Epithelial cell of esophagus (primary cell): ENCODE measurements around the gene POP4.

Source experiments
- DNase-seq: peaks from one replicate; pipeline ENCODE4 v3.0.0; 2010; ENCODE audit warnings: low read depth
- H3K4me3 ChIP-seq: 2 replicates; pipeline ENCODE4 v1.5.1; 2011; ENCODE audit warnings: mild to moderate bottlenecking, low read length, control low read depth
- TF ChIP-seq, protein P1 (sequence below): IDR thresholded peaks from 2 replicates; pipeline ENCODE4 v1.5.1; 2011; ENCODE audit warnings: low read depth, mild to moderate bottlenecking, low read length, control low read depth, inconsistent platforms; ENCODE audit not compliant: insufficient read depth; ENCODE audit errors: missing control alignments

Gene POP4

DNA sequence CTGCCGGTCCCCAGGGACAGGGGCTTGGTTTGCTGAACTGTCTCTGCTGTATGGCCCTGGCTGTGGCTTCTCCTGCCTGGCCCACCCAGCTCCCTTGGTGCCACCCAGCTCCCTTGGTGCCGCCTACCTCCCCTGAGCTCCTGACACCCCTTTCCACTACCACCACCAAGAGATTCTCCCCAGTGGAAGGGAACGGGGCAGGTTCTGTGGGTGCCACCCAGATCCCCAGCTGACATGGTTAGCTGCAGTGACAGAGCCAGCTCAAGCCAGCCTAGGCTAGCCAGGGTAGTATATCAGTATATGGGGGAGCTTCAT, 28.5 kb upstream of the POP4 start:
- no peak for DNase-seq
- H3K4me3 ChIP-seq, result no peak overlapping the region
- TF ChIP-seq, protein P1, sequence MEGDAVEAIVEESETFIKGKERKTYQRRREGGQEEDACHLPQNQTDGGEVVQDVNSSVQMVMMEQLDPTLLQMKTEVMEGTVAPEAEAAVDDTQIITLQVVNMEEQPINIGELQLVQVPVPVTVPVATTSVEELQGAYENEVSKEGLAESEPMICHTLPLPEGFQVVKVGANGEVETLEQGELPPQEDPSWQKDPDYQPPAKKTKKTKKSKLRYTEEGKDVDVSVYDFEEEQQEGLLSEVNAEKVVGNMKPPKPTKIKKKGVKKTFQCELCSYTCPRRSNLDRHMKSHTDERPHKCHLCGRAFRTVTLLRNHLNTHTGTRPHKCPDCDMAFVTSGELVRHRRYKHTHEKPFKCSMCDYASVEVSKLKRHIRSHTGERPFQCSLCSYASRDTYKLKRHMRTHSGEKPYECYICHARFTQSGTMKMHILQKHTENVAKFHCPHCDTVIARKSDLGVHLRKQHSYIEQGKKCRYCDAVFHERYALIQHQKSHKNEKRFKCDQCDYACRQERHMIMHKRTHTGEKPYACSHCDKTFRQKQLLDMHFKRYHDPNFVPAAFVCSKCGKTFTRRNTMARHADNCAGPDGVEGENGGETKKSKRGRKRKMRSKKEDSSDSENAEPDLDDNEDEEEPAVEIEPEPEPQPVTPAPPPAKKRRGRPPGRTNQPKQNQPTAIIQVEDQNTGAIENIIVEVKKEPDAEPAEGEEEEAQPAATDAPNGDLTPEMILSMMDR, result no peak

DNA sequence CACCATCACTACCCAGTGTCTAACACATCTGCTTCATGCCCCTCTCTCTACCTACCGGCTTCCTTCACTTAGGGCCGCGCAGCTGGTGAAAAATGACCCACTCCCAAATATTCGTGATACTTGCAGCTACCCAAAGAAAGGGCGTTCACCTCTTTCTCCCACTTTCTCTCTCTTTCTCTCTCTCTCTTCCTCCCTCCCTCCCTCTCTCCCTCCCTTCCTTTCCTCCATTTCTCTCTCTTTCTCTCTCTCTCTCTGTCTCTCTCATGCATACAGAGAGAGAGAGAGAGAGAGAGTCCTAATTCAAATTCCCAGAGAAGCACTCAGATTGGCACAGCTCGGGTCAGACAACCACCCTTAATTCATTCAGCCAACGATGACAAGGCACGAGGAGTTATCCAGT, 27.7 kb upstream of the POP4 start:
- H3K4me3 ChIP-seq, result no peak overlapping the region
- TF ChIP-seq, protein P1, result no peak

DNA sequence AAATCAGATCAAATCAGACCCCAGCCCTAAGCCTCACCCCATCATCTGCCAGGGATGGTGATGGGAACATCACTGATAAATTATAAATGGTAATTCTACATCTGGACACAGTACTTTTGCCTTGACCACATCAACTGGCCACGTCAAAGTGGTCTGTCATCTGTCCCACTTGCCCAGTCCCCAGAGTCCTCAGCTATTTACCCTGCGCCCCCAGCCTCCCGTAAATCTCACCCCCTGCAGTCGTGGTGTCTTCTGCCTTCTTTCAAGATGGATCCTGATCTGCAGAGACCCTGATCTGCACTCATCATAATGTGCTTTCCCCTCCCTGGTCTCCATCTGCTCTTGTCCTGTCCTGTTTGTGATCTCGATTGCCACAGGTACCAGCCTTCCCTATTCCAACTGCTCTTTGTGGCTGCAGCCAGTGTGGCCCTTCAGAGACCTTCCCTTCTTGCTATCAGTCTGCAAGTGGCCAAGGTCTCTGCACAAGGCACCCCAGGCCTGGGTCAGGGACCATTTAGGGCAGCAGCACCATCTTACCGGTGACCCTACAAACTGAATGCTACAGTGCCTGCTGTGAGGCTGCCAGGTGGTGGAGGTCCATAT, 26.7 kb upstream of the POP4 start:
- no peak for DNase-seq
- H3K4me3 ChIP-seq, result no peak overlapping the region
- TF ChIP-seq, protein P1, result no peak

More for the DNA sequence above, 27.7 kb upstream of the POP4 start:
- no peak for DNase-seq

DNA sequence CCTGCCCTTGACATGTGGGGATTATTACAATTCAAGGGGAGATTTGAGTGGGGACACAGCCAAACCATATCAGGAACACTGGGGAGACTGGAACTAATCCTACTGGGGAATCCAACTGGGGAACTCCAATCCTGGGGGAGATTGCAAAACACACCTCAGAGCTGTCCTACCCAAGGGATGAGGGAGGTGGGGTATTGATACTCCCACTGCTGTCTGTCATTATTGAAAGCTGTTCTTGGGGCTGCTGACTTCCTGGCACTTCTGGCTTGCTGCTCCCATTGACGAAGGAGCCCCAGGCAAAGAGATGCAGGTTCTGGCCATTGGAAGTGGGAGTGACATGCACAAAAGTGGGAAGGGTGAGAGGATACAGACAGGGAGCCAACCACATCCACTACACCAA, 24.7 kb upstream of the POP4 start:
- TF ChIP-seq, protein P1, result no peak
- no peak overlapping the region for H3K4me3 ChIP-seq
- DNase-seq, result no peak

DNA sequence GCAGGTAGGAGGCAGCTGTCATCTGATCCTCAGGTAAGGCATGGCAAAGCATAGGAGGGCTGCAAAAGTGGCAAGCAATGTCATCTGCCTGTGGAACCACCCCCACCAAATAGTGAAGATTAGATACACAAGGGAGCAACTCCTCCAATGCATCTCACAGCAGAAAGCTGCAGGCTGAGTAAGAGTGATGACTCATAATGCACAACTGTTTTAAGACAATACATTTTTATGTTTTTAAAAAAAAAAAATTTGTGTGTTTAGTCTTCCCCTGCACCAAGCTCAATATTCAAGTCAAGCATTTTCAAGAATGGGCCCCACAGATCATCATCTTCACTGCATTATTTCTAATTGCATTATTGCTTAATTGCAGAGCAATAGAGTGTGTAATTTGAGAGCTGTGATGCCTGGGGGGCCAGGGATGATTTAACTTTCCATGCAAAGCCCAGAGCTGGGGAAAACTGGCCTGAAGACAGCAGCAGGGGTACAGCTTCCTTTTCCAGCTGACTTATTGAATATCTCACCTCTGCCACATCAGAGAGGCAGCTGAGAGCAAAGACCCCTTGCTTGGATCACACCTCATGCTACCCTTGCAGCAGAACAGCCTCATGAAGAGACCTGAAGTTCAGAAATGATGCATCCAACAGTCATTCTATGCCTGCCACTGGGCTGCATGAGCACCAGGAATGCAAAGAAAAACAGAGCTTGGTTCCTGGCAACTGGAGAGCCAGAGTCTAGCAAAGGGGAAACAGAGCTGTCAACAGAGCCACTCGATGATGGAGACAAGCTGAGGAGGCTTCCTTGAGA, 22.7 kb upstream of the POP4 start:
- TF ChIP-seq, protein P1, result no peak
- no peak overlapping the region for H3K4me3 ChIP-seq
- peak; percentile 10 for DNase-seq

DNA sequence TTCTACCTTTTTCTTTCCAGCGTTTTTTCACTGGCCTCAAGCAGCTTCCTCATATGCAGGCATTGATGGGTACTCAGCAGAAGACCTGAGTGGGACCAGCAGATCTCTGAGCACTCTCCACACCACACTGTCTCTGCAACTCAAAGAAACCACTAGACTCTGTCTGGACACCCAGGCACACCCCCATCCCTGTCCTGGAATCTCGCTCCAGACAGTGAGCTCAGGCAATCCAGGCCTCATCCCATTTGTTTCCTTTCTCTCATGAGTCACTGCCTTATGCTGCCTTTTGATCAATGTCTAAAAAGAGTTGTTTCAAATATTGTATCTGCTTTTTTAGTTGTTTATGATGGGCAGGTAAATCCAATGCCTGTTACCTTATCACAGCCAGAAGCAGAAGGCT, 19.7 kb upstream of the POP4 start:
- DNase-seq, result no peak
- no peak overlapping the region for H3K4me3 ChIP-seq
- TF ChIP-seq, protein P1, result no peak

DNA sequence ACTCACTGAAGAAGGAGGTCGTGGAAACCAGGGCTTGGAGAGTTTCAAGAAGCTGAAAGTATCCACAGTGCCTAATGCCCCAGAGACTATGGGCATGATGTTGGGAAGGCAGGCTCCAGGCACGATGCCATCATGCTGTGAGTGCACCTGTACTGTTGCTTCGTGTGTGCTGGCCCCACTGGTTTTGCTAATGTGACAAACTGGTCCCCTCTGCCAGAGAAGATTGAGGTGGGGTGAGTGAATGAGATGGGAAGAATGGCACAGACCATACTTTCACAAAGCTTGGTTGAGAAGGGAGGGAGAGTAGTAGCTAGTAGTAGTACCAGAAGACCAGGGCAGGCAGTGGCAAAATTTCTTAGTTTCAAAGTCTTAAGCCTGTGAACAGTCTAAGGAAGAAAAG, 19.0 kb upstream of the POP4 start:
- TF ChIP-seq, protein P1, result no peak
- DNase-seq, result no peak
- no peak overlapping the region for H3K4me3 ChIP-seq
